Neural cell (in vitro differentiated cells): ENCODE measurements around the gene KPNA4. TPM values are rescaled to one million over a fixed set of nuclear protein-coding genes. Genes with fewer than 3 reads are reported as not detected.

Experiments used
- H2AFZ ChIP-seq: fragments of 200-600, 300-800 bp; sonication (generic), shearing (Covaris generic); 2 replicates; pipeline ENCODE4 v1.6.0; 2014; ENCODE audit warnings: low read depth, mild to moderate bottlenecking, antibody characterized with exemption, low read length, moderate library complexity
- H3F3A ChIP-seq: fragments of 200-600 bp; shearing (Covaris generic); 2 replicates; pipeline ENCODE4 v1.6.1; 2016; ENCODE audit warnings: mild to moderate bottlenecking, moderate library complexity, mixed read lengths, antibody characterized with exemption, low read length; ENCODE audit not compliant: insufficient read depth, poor library complexity, severe bottlenecking
- H3K27ac ChIP-seq: fragments of 200-600, 300-800 bp; sonication (generic), shearing (Covaris generic); 2 replicates; pipeline ENCODE4 v1.5.1; 2014; ENCODE audit warnings: mild to moderate bottlenecking, low read length, moderate library complexity
- H3K27me3 ChIP-seq: fragments of 300-800, 200-600 bp; sonication (generic), shearing (Covaris generic); 2 replicates; pipeline ENCODE4 v1.6.0; 2014; ENCODE audit warnings: mild to moderate bottlenecking, low read depth, low read length, moderate library complexity; ENCODE audit not compliant: insufficient read depth
- H3K36me3 ChIP-seq: fragments of 300-800, 200-600 bp; sonication (generic), shearing (Covaris generic); 2 replicates; pipeline ENCODE4 v1.5.1; 2014; ENCODE audit warnings: mild to moderate bottlenecking, antibody characterized with exemption, low read length, moderate library complexity; ENCODE audit not compliant: insufficient read depth
- H3K4me2 ChIP-seq: fragments of 300-800, 200-600 bp; sonication (generic), shearing (Covaris generic); 2 replicates; pipeline ENCODE4 v1.6.0; 2014; ENCODE audit warnings: mild to moderate bottlenecking, low read length
- H3K4me3 ChIP-seq: fragments of 300-800, 200-600 bp; sonication (generic), shearing (Covaris generic); 2 replicates; pipeline ENCODE4 v1.5.1; 2014; ENCODE audit warnings: mild to moderate bottlenecking, low read length, moderate library complexity
- H3K79me2 ChIP-seq: fragments of 200-600 bp; shearing (Covaris generic); replicated peaks from 2 replicates; pipeline ENCODE4 v1.6.0; 2014; ENCODE audit warnings: mild to moderate bottlenecking, low read length, moderate library complexity; ENCODE audit not compliant: insufficient read depth
- H3K9ac ChIP-seq: fragments of 300-800, 200-600 bp; sonication (generic), shearing (Covaris generic); 2 replicates; pipeline ENCODE4 v1.6.1; 2016; ENCODE audit warnings: mild to moderate bottlenecking, low read length, mixed read lengths
- H3K9me2 ChIP-seq: fragments of 200-600 bp; shearing (Covaris generic); 2 replicates; pipeline ENCODE4 v1.6.1; 2016; ENCODE audit warnings: mild to moderate bottlenecking, low read length, mixed read lengths; ENCODE audit not compliant: insufficient read depth
- H3K9me3 ChIP-seq: fragments of 200-600, 300-800 bp; sonication (generic), shearing (Covaris generic); 2 replicates; pipeline ENCODE4 v1.6.1; 2016; ENCODE audit warnings: mild to moderate bottlenecking, mixed run types, low read length, moderate library complexity, mixed read lengths
- H4K20me1 ChIP-seq: fragments of 200-600 bp; shearing (Covaris generic); 2 replicates; pipeline ENCODE4 v1.6.1; 2016; ENCODE audit warnings: mild to moderate bottlenecking, mixed run types; ENCODE audit not compliant: insufficient read depth
- CTCF ChIP-seq: fragments of 450-650 bp; IDR thresholded peaks from 2 replicates; pipeline ENCODE4 v1.5.1; 2014; ENCODE audit warnings: antibody characterized with exemption, mild to moderate bottlenecking, moderate library complexity; ENCODE audit not compliant: poor library complexity, severe bottlenecking
- EP300 ChIP-seq: fragments of 450-650 bp; conservative IDR thresholded peaks from 2 replicates; pipeline ENCODE4 v1.6.1; 2014; ENCODE audit warnings: antibody characterized with exemption, mild to moderate bottlenecking, moderate library complexity; ENCODE audit not compliant: poor library complexity, severe bottlenecking
- EZH2 ChIP-seq: fragments of 200-600, 300-800 bp; shearing (Covaris generic), sonication (generic); IDR thresholded peaks from 2 replicates; pipeline ENCODE4 v1.6.1; 2014; ENCODE audit warnings: antibody characterized with exemption, low read length, borderline replicate concordance, mild to moderate bottlenecking; ENCODE audit not compliant: insufficient read depth, poor library complexity, severe bottlenecking
- MXI1 ChIP-seq: fragments of 450-650 bp; conservative IDR thresholded peaks from 2 replicates; pipeline ENCODE4 v1.6.1; 2014; ENCODE audit warnings: antibody characterized with exemption, mild to moderate bottlenecking; ENCODE audit not compliant: poor library complexity, severe bottlenecking
- POLR2AphosphoS5 ChIP-seq: IDR thresholded peaks from 2 replicates; pipeline ENCODE4 v1.6.1; 2012
- RAD21 ChIP-seq: fragments of 450-650 bp; conservative IDR thresholded peaks from 2 replicates; pipeline ENCODE4 v1.6.1; 2014; ENCODE audit warnings: antibody characterized with exemption, mild to moderate bottlenecking, moderate library complexity
- REST ChIP-seq: IDR thresholded peaks from 2 replicates; pipeline ENCODE4 v1.6.1; 2012; ENCODE audit warnings: borderline replicate concordance
- SMC3 ChIP-seq: fragments of 450-650 bp; conservative IDR thresholded peaks from 2 replicates; pipeline ENCODE4 v1.6.1; 2014; ENCODE audit warnings: antibody characterized with exemption, mild to moderate bottlenecking, moderate library complexity; ENCODE audit not compliant: poor library complexity
- TAF1 ChIP-seq: IDR thresholded peaks from 2 replicates; pipeline ENCODE4 v1.6.1; 2012; ENCODE audit warnings: low read depth
- polyA plus RNA-seq: library from polyadenylated mRNA; depleted of rRNA; stranded (reverse); fragments of >200 nt; gene quantifications from 2 replicates; pipeline ENCODE4 v1.2.3, GENCODE V29; 2014

Gene KPNA4
- polyA plus RNA-seq, 1 donor from 2014 or later, result 23.1 TPM

GRCh38 chr3:160460033-160460432 lies 105.3 kb downstream of the KPNA4 start:
- Histone ChIP-seq H3K9me3 (no peaks in the 10 kb centered on the region), H4K20me1 (no peaks in the 10 kb centered on the region), H3K4me3 (no peak overlapping the region), H3K27ac (no peak overlapping the region), H3K9me2 (no peaks in the 10 kb centered on the region), H3K27me3 (no peaks in the 10 kb centered on the region), H3K36me3 (no peaks in the 10 kb centered on the region), H3K79me2 (no peaks in the 10 kb centered on the region), H3K4me2 (no peak overlapping the region), H3F3A (no peaks in the 10 kb centered on the region), H3K9ac (no peak overlapping the region), H2AFZ (no peak overlapping the region)
- TF ChIP-seq POLR2AphosphoS5 (no peak), EP300 (no peak), EZH2 (no peak), REST (no peak), SMC3 (no peak), CTCF (no peak), TAF1 (no peak)

DNA sequence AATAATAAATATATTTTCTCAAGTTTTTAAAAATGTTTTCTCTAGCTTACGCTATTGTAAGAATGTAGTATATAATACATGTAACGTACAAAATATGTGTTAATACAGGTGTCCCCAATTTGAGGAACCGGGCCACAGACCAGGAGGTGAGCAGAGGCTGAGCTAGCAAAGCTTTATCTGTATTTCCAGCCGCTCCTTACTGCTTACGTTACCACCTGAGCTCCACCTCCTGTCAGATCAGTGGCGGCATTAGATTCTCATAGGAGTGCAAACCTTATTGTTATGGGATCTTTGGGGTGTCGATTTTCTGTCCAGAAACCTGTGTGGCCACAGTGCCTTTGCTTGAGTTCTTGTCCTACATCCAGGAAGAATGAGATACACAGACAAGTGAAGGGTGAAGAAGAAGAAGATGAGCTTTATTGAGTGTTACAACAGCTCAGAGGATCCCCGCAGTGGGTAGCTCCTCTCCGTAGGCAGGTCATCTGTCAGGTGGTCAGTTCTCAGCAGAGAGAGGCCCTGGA lies 105.9 kb downstream of the KPNA4 start:
- no peak overlapping the region for H3K9ac ChIP-seq
- H3K79me2 ChIP-seq, result no peaks in the 10 kb centered on the region
- H3K27ac ChIP-seq, result no peak overlapping the region
- no peaks in the 10 kb centered on the region for H3K9me2 ChIP-seq
- H3K27me3 ChIP-seq, result no peaks in the 10 kb centered on the region
- no peak overlapping the region for H2AFZ ChIP-seq
- H3K4me3 ChIP-seq, result no peak overlapping the region
- H3K4me2 ChIP-seq, result no peak overlapping the region
- TF ChIP-seq POLR2AphosphoS5 (no peak), SMC3 (no peak), RAD21 (no peak), MXI1 (no peak), EP300 (no peak), EZH2 (no peak), REST (no peak), CTCF (no peak)
- H3F3A ChIP-seq, result no peaks in the 10 kb centered on the region
- no peaks in the 10 kb centered on the region for H3K36me3 ChIP-seq
- no peaks in the 10 kb centered on the region for H4K20me1 ChIP-seq
- no peaks in the 10 kb centered on the region for H3K9me3 ChIP-seq
